Inferior parietal cortex (tissue), 1 donor: ENCODE data around the gene IRAK1.
A peak's percentile ranks its signal among the peaks of the same experiment; 100 is the strongest.

Experiments used
- DNase-seq: peaks from one replicate; pipeline ENCODE4 v3.0.0-alpha.2; 2016; ENCODE audit errors: extremely low spot score

The IRAK1 gene

GRCh38 chrX:154019061-154019621 is 561 bp downstream of the IRAK1 start:
- no peak for DNase-seq

GRCh38 chrX:154018518-154019060 is 1.1 kb downstream of the IRAK1 start:
- DNase-seq = no peak

- DNase-seq = no peak
Observed at GRCh38 chrX:154017766-154018517, 1.8 kb downstream of the IRAK1 start.

GRCh38 chrX:154016366-154017076 is 3.2 kb downstream of the IRAK1 start:
- no peak for DNase-seq

GRCh38 chrX:154015581-154016264 is 4.0 kb downstream of the IRAK1 start:
- DNase-seq = no peak

GRCh38 chrX:154014429-154015380 is 5.0 kb downstream of the IRAK1 start:
- no peak for DNase-seq

GRCh38 chrX:154013614-154014360 is 5.9 kb downstream of the IRAK1 start:
- DNase-seq = peak; percentile 55

- no peak for DNase-seq
Observed at GRCh38 chrX:154013001-154013421, 6.7 kb downstream of the IRAK1 start.

GRCh38 chrX:154012336-154012991 is 7.2 kb downstream of the IRAK1 start:
- DNase-seq = no peak

- no peak for DNase-seq
Observed at GRCh38 chrX:154011376-154012335, 8.0 kb downstream of the IRAK1 start.

GRCh38 chrX:154010330-154011087 is 9.2 kb downstream of the IRAK1 start:
- DNase-seq = no peak

GRCh38 chrX:154008521-154008920 is 11.2 kb downstream of the IRAK1 start:
- DNase-seq = no peak

GRCh38 chrX:154006947-154007346 is 12.8 kb downstream of the IRAK1 start:
- DNase-seq = no peak

- no peak for DNase-seq
Observed at GRCh38 chrX:154004315-154004714, 15.4 kb downstream of the IRAK1 start.

- DNase-seq = peak; percentile 58
Observed at GRCh38 chrX:154002215-154002719, 17.4 kb downstream of the IRAK1 start.

- DNase-seq = no peak
Observed at GRCh38 chrX:154000051-154000450, 19.7 kb downstream of the IRAK1 start.

GRCh38 chrX:153999359-154000037 is 20.2 kb downstream of the IRAK1 start:
- DNase-seq = no peak
